Measurements from ENCODE around the gene DUSP11.

DNA sequence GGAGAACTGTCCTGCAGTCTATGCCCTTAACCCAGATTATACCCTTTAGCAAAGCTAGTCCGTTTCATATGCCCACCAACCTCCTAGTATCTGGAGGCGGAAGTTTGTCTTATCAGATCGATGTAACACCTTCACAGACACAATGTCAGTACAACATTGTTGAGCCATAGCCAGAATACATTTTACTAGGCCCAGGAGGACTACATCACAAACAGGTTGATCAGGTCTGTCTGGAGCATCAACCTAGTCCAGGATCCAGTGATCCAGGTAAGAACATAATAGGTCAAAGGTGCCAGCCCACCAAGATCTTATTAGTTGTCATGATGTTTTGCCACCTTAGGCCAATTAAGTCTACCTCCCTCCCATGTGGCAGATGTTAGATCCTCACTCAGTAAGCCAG is 40.8 kb downstream of the DUSP11 start:
- TF ChIP-seq CTCF (IDR thresholded peaks at IDR 0.05) (no peak), POLR2A (IDR thresholded peaks at IDR 0.05) (no peak)
